Thymus (tissue), 11 donors: ENCODE data around the gene KIF3A. TPM values are rescaled to one million over a fixed set of nuclear protein-coding genes. Genes with fewer than 3 reads are reported as not detected.

ENCODE experiments used
- DNase-seq, 9 donors: peaks; one replicate each; pipeline ENCODE4 v3.0.0-alpha.2; 2013; ENCODE audit warnings: low spot score in 9 of 9, low read depth in 6 of 9, missing footprints in 1 of 9
- H3K27ac ChIP-seq, 2 donors: one replicate each; pipeline ENCODE4 v1.5.1; 2013; ENCODE audit warnings: control low read depth in 1 of 2, low read depth in 1 of 2, low read length in 1 of 2, mild to moderate bottlenecking in 1 of 2, moderate library complexity in 1 of 2
- H3K27me3 ChIP-seq, 2 donors: one replicate each; pipeline ENCODE4 v1.5.1; 2013; ENCODE audit warnings: low read length in 1 of 2; ENCODE audit not compliant: control insufficient read depth in 2 of 2, insufficient read depth in 1 of 2
- H3K36me3 ChIP-seq, 2 donors: one replicate each; pipeline ENCODE4 v1.5.1; 2013; ENCODE audit warnings: low read length in 1 of 2, mild to moderate bottlenecking in 1 of 2, moderate library complexity in 1 of 2; ENCODE audit not compliant: control insufficient read depth in 2 of 2, insufficient read depth in 2 of 2
- H3K4me1 ChIP-seq, 2 donors: one replicate each; pipeline ENCODE4 v1.5.1; 2013; ENCODE audit warnings: low read length in 2 of 2; ENCODE audit not compliant: control insufficient read depth in 2 of 2, insufficient read depth in 2 of 2
- H3K4me3 ChIP-seq, 2 donors: one replicate each; pipeline ENCODE4 v1.5.1; 2013; ENCODE audit warnings: low read length in 2 of 2, control low read depth in 1 of 2, mild to moderate bottlenecking in 1 of 2
- H3K9me3 ChIP-seq, 2 donors: one replicate each; pipeline ENCODE4 v1.5.1; 2013; ENCODE audit warnings: low read length in 1 of 2, mild to moderate bottlenecking in 1 of 2; ENCODE audit not compliant: control insufficient read depth in 2 of 2, insufficient read depth in 1 of 2
- WGBS: extraction: QIAGEN DNeasy Blood & Tissue Kit; methylation state at CpG from one replicate; pipeline ENCODE4 v1.1.7; 2013; 5-methylcytosine and 5-hydroxymethylcytosine counted together
- polyA plus RNA-seq: library from polyadenylated mRNA; stranded (reverse); fragments of 200-250 nt; gene quantifications from one replicate; pipeline ENCODE4 v1.2.3, GENCODE V29; 2013
- total RNA-seq: library from RNA; stranded (reverse); fragments of 120-200 nt; gene quantifications from one replicate; pipeline ENCODE4 v1.2.4, GENCODE V29; 2013
- donor health status: healthy.

Gene KIF3A
- total and polyA plus RNA-seq, 2 donors, result 6.6 to 9.9 TPM

GRCh38 chr5:132666310-132667123 lies 70.8 kb downstream of the KIF3A start:
- peaks cover 0 to 27% of the 10 kb centered on the region in 2 donors for H3K4me1 ChIP-seq
- no peaks in the 10 kb centered on the region for H3K9me3 ChIP-seq
- H3K36me3 ChIP-seq, result no peaks in the 10 kb centered on the region
- no peak overlapping the region for H3K4me3 ChIP-seq
- DNase-seq, result no peak
- H3K27ac ChIP-seq, result no peak overlapping the region
- H3K27me3 ChIP-seq, result no peaks in the 10 kb centered on the region
- 97% methylated on average over 16 of the region's 16 CpGs for WGBS

DNA sequence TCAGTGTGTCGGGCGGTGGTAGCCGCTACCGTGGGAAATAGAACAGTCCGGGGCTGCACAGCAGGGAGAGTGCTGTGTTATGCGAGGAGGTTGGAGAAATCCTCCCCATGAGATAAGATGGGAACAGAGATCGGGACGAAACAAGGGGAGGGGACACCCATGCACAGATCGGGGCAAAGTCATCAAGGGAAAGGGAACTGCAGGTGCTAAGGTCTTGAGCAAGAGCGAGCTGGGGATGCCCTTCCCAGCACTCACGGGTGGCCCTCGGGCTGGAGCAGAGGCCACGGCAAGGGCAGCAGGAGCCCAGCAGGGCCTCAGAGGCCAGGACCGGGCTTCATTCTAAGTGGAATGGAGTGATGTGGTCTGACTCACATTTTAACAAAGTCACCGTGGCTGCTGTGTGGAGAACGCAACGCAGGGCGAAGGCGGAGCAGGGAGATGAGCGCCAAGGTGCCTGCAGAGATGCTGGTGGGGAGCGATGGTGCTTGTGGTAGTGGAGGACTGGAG lies 71.7 kb downstream of the KIF3A start:
- Histone ChIP-seq H3K36me3 (no peaks in the 10 kb centered on the region), H3K4me3 (no peak overlapping the region), H3K9me3 (no peaks in the 10 kb centered on the region), H3K27me3 (no peaks in the 10 kb centered on the region), H3K27ac (no peak overlapping the region), H3K4me1 (peaks cover 0 to 27% of the 10 kb centered on the region in 2 donors)
- DNase-seq, result no peak
- 97% methylated on average over 21 of the region's 21 CpGs for WGBS

DNA sequence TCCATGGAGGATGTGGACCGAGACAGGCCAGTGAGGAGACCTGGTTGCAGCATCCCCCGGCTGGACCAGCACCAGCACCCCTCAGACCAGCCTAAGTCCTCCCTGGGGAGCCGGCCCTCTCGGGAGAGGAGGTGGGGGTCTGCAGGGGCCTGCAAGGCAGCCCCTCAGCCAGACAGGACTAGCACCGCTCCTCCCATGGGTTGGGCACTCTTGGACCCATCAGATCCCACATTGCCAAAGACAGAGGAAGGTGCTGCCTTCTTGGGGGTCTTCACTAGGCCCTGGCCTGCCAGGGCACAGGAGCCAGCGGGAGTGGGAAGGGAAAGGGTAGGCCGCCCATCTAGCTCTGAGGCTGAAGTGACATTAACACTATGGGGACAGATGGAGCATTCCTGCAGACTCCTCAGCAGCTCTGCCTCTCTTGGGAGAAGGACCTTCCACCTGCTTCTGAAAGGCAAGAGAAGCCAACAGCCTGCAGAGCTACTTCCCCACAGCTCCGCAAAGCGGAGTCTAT lies 72.6 kb downstream of the KIF3A start:
- Histone ChIP-seq H3K9me3 (no peaks in the 10 kb centered on the region), H3K27ac (no peak overlapping the region), H3K27me3 (no peaks in the 10 kb centered on the region), H3K36me3 (no peaks in the 10 kb centered on the region), H3K4me3 (no peak overlapping the region), H3K4me1 (peaks cover 0 to 27% of the 10 kb centered on the region in 2 donors)
- over 99% methylated on average over 9 of the region's 9 CpGs for WGBS
- no peak for DNase-seq

DNA sequence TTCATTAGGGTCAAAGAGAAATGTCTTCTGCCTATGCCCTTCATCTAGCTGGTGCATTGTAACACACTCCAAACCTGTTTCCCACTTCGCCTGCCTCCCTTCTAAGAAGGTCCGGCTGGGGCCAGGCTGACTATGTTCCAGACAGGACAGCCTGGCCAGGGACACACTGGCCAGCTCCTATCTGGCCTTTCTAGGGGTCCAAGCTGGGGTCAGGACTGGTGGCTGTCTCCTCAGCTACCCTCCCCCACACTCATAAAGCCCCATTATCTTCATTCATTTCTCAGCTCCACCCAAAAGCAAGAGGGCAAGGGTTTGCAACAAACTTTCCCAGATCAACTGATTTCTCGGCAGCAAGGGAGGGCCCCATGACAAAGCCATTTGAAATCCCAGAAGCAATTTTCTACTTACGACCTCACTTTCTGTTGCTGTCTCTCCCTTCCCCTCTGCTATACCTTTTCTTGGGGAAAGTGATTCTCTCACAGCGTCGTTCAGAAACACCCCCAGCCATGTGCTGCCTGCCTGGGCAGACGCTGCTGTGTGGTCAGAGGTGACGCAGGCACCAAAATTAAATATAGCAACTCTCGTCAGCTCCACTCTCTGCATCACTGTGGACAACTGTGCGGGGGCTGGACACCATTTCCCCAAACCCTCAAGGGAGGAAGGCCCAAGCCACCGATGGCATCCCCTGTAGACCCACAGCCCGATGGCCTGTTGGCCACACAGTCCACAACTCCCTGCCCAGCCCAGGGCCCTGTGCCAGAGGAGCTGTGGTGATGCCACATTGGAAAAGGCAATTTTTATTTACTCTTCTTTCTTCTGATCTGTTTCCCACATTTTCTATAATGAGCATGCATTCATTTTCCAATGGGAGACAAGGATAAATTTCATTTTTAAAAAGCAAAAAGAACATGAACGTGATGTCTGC lies 73.3 kb downstream of the KIF3A start:
- H3K27ac ChIP-seq, result no peak overlapping the region
- no peak for DNase-seq
- peaks cover 0 to 27% of the 10 kb centered on the region in 2 donors for H3K4me1 ChIP-seq
- H3K36me3 ChIP-seq, result no peaks in the 10 kb centered on the region
- 95% methylated on average over 13 of the region's 13 CpGs for WGBS
- no peaks in the 10 kb centered on the region for H3K27me3 ChIP-seq
- no peak overlapping the region for H3K4me3 ChIP-seq
- H3K9me3 ChIP-seq, result no peaks in the 10 kb centered on the region

DNA sequence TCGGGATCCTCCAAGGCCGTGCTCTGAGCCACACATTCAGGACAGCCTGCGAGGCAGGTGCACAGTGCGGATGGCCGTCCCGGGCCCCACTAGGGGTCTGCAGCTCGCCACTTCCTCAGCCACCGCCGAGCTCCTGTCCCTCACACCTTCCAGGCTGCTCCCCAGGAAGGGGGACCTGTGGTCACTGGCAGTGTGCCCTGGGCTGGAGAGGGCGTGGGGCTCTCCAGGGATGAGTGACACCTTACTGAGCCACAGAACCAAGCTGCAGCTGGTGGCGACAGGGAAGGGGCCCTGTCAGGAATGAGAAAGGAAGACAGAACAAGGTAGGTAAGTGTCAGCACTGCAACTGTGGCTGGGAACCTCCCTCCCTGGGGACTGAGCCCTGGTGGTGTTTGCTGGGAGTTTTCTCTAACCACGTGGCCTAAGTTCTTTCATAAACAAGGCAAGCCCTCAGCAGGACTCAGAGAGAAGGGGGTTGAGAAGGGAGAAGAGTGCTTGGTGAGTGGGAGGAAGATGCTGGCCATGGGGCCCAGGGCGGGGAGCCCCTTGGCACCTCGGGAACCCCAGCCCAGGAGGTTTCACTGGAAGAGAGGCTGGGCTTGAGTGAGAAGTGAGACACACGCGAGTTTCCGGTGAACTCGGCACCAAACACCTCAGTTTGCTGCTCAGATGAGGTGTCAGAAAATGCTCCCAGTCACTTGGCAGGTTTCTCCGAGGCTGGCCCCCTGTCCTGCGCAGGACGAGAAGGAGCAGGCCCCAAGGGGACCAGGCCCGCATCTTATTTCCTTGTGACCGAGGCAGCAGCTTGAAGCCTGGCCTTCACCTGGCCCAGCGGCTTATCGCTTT lies 74.2 kb downstream of the KIF3A start:
- H3K27me3 ChIP-seq, result no peaks in the 10 kb centered on the region
- no peak overlapping the region for H3K4me3 ChIP-seq
- WGBS, result 68% methylated on average over 25 of the region's 25 CpGs
- H3K27ac ChIP-seq, result no peak overlapping the region
- no peaks in the 10 kb centered on the region for H3K9me3 ChIP-seq
- DNase-seq, result peak in 1 of 9 donors; percentile 37
- H3K36me3 ChIP-seq, result no peaks in the 10 kb centered on the region
- peaks cover 0 to 27% of the 10 kb centered on the region in 2 donors for H3K4me1 ChIP-seq

- DNase-seq, result no peak
- no peaks in the 10 kb centered on the region for H3K36me3 ChIP-seq
- no peak overlapping the region for H3K4me3 ChIP-seq
- H3K4me1 ChIP-seq, result peaks cover 0 to 28% of the 10 kb centered on the region in 2 donors
- no peak overlapping the region for H3K27ac ChIP-seq
- peaks cover 0 to 3% of the 10 kb centered on the region in 2 donors for H3K27me3 ChIP-seq
- no peaks in the 10 kb centered on the region for H3K9me3 ChIP-seq
- 97% methylated on average over 9 of the region's 9 CpGs for WGBS
Observed at GRCh38 chr5:132662004-132662401, 75.3 kb downstream of the KIF3A start.

DNA sequence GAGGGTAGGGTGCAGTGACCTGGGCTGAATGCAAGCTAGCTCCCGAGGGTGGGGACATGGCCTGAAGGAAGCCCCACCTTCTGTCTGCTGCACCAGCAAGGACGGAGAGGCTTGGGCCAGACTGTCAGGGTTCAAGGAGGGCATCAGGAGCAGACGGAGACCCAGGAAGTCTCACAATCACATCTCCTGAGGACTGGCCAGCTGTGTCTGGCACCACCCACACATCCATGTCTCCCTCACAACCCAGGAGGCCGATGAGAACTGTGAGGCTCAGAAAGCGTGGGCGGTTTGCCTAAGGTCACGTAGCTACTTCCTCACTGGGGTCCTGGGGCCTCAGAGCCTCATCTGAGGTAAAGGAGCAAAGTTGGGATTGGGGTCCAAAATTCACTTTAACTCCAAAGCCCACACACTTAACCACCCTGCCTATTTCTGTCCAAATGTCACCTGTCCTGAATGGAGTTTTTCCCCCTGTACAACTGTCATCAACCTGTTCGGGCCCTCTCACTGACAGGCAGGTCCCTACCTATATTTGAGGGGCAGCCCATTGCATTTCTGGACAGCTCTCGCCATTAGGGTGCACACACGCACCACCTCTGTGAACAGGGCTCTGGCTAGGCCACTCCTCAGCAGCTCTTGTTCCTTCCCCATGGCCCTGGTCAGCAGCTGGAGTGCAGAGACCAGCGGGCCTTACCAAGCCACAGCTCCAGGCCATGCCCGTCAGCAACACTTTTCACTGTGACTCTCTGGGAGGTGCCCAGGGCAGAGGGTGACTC lies 75.9 kb downstream of the KIF3A start:
- Histone ChIP-seq H3K27ac (no peak overlapping the region), H3K9me3 (no peaks in the 10 kb centered on the region), H3K36me3 (no peaks in the 10 kb centered on the region), H3K27me3 (peaks cover 0 to 9% of the 10 kb centered on the region in 2 donors), H3K4me3 (no peak overlapping the region), H3K4me1 (peaks cover 3 to 29% of the 10 kb centered on the region in 2 donors)
- no peak for DNase-seq
- 91% methylated on average over 12 of the region's 12 CpGs for WGBS
